Karpas-422 (cell line): Measurements from ENCODE around the gene MPP3. TPM values are rescaled to one million over a fixed set of nuclear protein-coding genes. Genes with fewer than 3 reads are reported as not detected.

Experiments used
- DNase-seq: peaks from one replicate; pipeline ENCODE4 v3.0.0-alpha.2; 2015
- H2AFZ ChIP-seq: fragments of 200-600 bp; sonication (generic); 2 replicates; pipeline ENCODE4 v1.6.1; 2014; ENCODE audit warnings: antibody characterized with exemption, low read length, mixed read lengths
- H3K27ac ChIP-seq: fragments of 200-600 bp; sonication (generic); 2 replicates; pipeline ENCODE4 v1.5.1; 2014; ENCODE audit warnings: mild to moderate bottlenecking, low read length, moderate library complexity
- H3K27me3 ChIP-seq: fragments of 200-600 bp; sonication (generic); 2 replicates; pipeline ENCODE4 v1.6.1; 2014; ENCODE audit warnings: low read length, mixed read lengths
- H3K36me3 ChIP-seq: fragments of 200-600 bp; sonication (generic); 2 replicates; pipeline ENCODE4 v1.6.1; 2014; ENCODE audit warnings: low read length, mixed read lengths; ENCODE audit not compliant: insufficient read depth
- H3K4me1 ChIP-seq: fragments of 200-600 bp; sonication (generic); 2 replicates; pipeline ENCODE4 v1.6.1; 2014; ENCODE audit warnings: mild to moderate bottlenecking, low read length, mixed read lengths
- H3K4me2 ChIP-seq: fragments of 200-600 bp; sonication (generic); 2 replicates; pipeline ENCODE4 v1.6.1; 2014; ENCODE audit warnings: low read length, low read depth, mild to moderate bottlenecking; ENCODE audit not compliant: poor library complexity, severe bottlenecking
- H3K4me3 ChIP-seq: fragments of 200-600 bp; sonication (generic); 2 replicates; pipeline ENCODE4 v1.5.1; 2014; ENCODE audit warnings: mild to moderate bottlenecking, antibody characterized with exemption, low read length, mixed read lengths
- H3K79me2 ChIP-seq: fragments of 200-600 bp; sonication (generic); 2 replicates; pipeline ENCODE4 v1.6.1; 2014; ENCODE audit warnings: mild to moderate bottlenecking, low read length, mixed read lengths
- H3K9ac ChIP-seq: fragments of 200-600 bp; sonication (generic); 2 replicates; pipeline ENCODE4 v1.6.0; 2014; ENCODE audit warnings: low read length
- H3K9me2 ChIP-seq: fragments of 200-600 bp; sonication (generic), shearing (Covaris generic); replicated peaks from 2 replicates; pipeline ENCODE4 v1.6.0; 2014; ENCODE audit warnings: mild to moderate bottlenecking, low read length, moderate library complexity; ENCODE audit not compliant: insufficient read depth
- H3K9me3 ChIP-seq: fragments of 300-700, 200-600 bp; sonication (generic); 2 replicates; pipeline ENCODE4 v1.6.1; 2014; ENCODE audit warnings: low read length, mixed read lengths
- H4K20me1 ChIP-seq: fragments of 200-600 bp; sonication (generic); 2 replicates; pipeline ENCODE4 v1.6.1; 2014; ENCODE audit warnings: mild to moderate bottlenecking, antibody characterized with exemption, low read length, low read depth; ENCODE audit not compliant: insufficient read depth
- total RNA-seq: library from RNA; depleted of rRNA; stranded (reverse); fragments of >200 nt; shearing (Covaris generic); gene quantifications from 2 replicates; pipeline ENCODE4 v1.2.3, GENCODE V29; 2014; ENCODE audit warnings: low replicate concordance

The MPP3 gene
- total RNA-seq, 1 experiment from 2014 or later: not detected

- Histone ChIP-seq H3K4me2 (no peak overlapping the region), H3K79me2 (no peaks in the 10 kb centered on the region), H3K36me3 (no peaks in the 10 kb centered on the region), H3K4me1 (no peaks in the 10 kb centered on the region), H3K9me3 (no peaks in the 10 kb centered on the region), H4K20me1 (no peaks in the 10 kb centered on the region), H3K4me3 (no peak overlapping the region), H3K9ac (no peak overlapping the region), H3K27me3 (no peaks in the 10 kb centered on the region), H3K27ac (no peak overlapping the region), H3K9me2 (no peaks in the 10 kb centered on the region), H2AFZ (no peak overlapping the region)
- no peak for DNase-seq
Observed at GRCh38 chr17:43856141-43856540, 23.2 kb upstream of the MPP3 start.

- Histone ChIP-seq H3K9me3 (no peaks in the 10 kb centered on the region), H3K4me1 (no peaks in the 10 kb centered on the region), H3K79me2 (no peaks in the 10 kb centered on the region), H4K20me1 (no peaks in the 10 kb centered on the region), H3K4me3 (no peak overlapping the region), H3K9ac (no peak overlapping the region), H2AFZ (no peak overlapping the region), H3K4me2 (no peak overlapping the region), H3K27me3 (no peaks in the 10 kb centered on the region), H3K36me3 (no peaks in the 10 kb centered on the region), H3K27ac (no peak overlapping the region), H3K9me2 (no peaks in the 10 kb centered on the region)
- no peak for DNase-seq
Observed at GRCh38 chr17:43855061-43855460, 22.1 kb upstream of the MPP3 start.

- no peak overlapping the region for H3K9ac ChIP-seq
- no peak overlapping the region for H2AFZ ChIP-seq
- H3K27me3 ChIP-seq: no peaks in the 10 kb centered on the region
- H3K9me2 ChIP-seq: no peaks in the 10 kb centered on the region
- no peaks in the 10 kb centered on the region for H3K4me1 ChIP-seq
- no peaks in the 10 kb centered on the region for H3K79me2 ChIP-seq
- no peak overlapping the region for H3K27ac ChIP-seq
- H3K4me3 ChIP-seq: no peak overlapping the region
- H3K9me3 ChIP-seq: no peaks in the 10 kb centered on the region
- H4K20me1 ChIP-seq: no peaks in the 10 kb centered on the region
- H3K4me2 ChIP-seq: no peak overlapping the region
- no peaks in the 10 kb centered on the region for H3K36me3 ChIP-seq
- no peak for DNase-seq
Observed at GRCh38 chr17:43854498-43854897, 21.6 kb upstream of the MPP3 start.

GRCh38 chr17:43853546-43853945 is 20.6 kb upstream of the MPP3 start:
- no peaks in the 10 kb centered on the region for H3K9me2 ChIP-seq
- no peaks in the 10 kb centered on the region for H3K36me3 ChIP-seq
- no peaks in the 10 kb centered on the region for H3K79me2 ChIP-seq
- no peaks in the 10 kb centered on the region for H3K27me3 ChIP-seq
- no peaks in the 10 kb centered on the region for H3K4me1 ChIP-seq
- H3K9me3 ChIP-seq: no peaks in the 10 kb centered on the region
- no peaks in the 10 kb centered on the region for H4K20me1 ChIP-seq
- no peak overlapping the region for H2AFZ ChIP-seq
- no peak overlapping the region for H3K4me3 ChIP-seq
- no peak overlapping the region for H3K27ac ChIP-seq
- no peak overlapping the region for H3K4me2 ChIP-seq
- DNase-seq: no peak
- H3K9ac ChIP-seq: no peak overlapping the region

- Histone ChIP-seq H3K4me1 (no peaks in the 10 kb centered on the region), H3K79me2 (no peaks in the 10 kb centered on the region), H3K27me3 (no peaks in the 10 kb centered on the region), H4K20me1 (no peaks in the 10 kb centered on the region), H3K4me2 (no peak overlapping the region), H3K36me3 (no peaks in the 10 kb centered on the region), H2AFZ (no peak overlapping the region), H3K4me3 (no peak overlapping the region), H3K9me3 (no peaks in the 10 kb centered on the region), H3K9me2 (no peaks in the 10 kb centered on the region), H3K9ac (no peak overlapping the region), H3K27ac (no peak overlapping the region)
- DNase-seq: no peak
Observed at GRCh38 chr17:43852571-43852970, 19.6 kb upstream of the MPP3 start.

- Histone ChIP-seq H3K27me3 (no peaks in the 10 kb centered on the region), H3K4me2 (no peak overlapping the region), H3K4me1 (no peaks in the 10 kb centered on the region), H3K9ac (no peak overlapping the region), H4K20me1 (no peaks in the 10 kb centered on the region), H3K36me3 (no peaks in the 10 kb centered on the region), H3K9me2 (no peaks in the 10 kb centered on the region), H3K79me2 (no peaks in the 10 kb centered on the region), H3K27ac (no peak overlapping the region), H3K9me3 (no peaks in the 10 kb centered on the region), H3K4me3 (no peak overlapping the region), H2AFZ (no peak overlapping the region)
- no peak for DNase-seq
Observed at GRCh38 chr17:43849116-43849515, 16.2 kb upstream of the MPP3 start.

GRCh38 chr17:43848601-43849000 is 15.7 kb upstream of the MPP3 start:
- H3K79me2 ChIP-seq: no peaks in the 10 kb centered on the region
- H4K20me1 ChIP-seq: no peaks in the 10 kb centered on the region
- no peaks in the 10 kb centered on the region for H3K36me3 ChIP-seq
- no peak overlapping the region for H2AFZ ChIP-seq
- no peak for DNase-seq
- H3K4me3 ChIP-seq: no peak overlapping the region
- H3K27ac ChIP-seq: no peak overlapping the region
- H3K9me2 ChIP-seq: no peaks in the 10 kb centered on the region
- no peaks in the 10 kb centered on the region for H3K27me3 ChIP-seq
- H3K9ac ChIP-seq: no peak overlapping the region
- H3K9me3 ChIP-seq: no peaks in the 10 kb centered on the region
- H3K4me1 ChIP-seq: no peaks in the 10 kb centered on the region
- no peak overlapping the region for H3K4me2 ChIP-seq

- no peaks in the 10 kb centered on the region for H3K9me2 ChIP-seq
- H4K20me1 ChIP-seq: no peaks in the 10 kb centered on the region
- no peak within 1 kb of the TSS for H3K9ac ChIP-seq
- DNase-seq: no peak
- no peaks in the 10 kb centered on the region for H3K9me3 ChIP-seq
- H3K79me2 ChIP-seq: no peaks in the 10 kb centered on the region
- H3K4me2 ChIP-seq: no peak within 1 kb of the TSS
- H3K27me3 ChIP-seq: no peaks in the 10 kb centered on the region
- no peak within 1 kb of the TSS for H3K27ac ChIP-seq
- no peak within 1 kb of the TSS for H2AFZ ChIP-seq
- no peaks in the 10 kb centered on the region for H3K4me1 ChIP-seq
- H3K36me3 ChIP-seq: no peaks in the 10 kb centered on the region
- H3K4me3 ChIP-seq: no peak within 1 kb of the TSS
Observed at GRCh38 chr17:43846963-43847371, 14.0 kb upstream of the MPP3 start, which contains the start of gene CD300LG. Gene CD300LG, plus strand, starts transcription at chr17:43847176. Its CDS starts 41 bp downstream, at chr17:43847217.

GRCh38 chr17:43846221-43846712 is 13.3 kb upstream of the MPP3 start:
- Histone ChIP-seq H3K4me3 (no peak overlapping the region), H3K4me2 (no peak overlapping the region), H3K9ac (no peak overlapping the region), H4K20me1 (no peaks in the 10 kb centered on the region), H3K27ac (no peak overlapping the region), H3K27me3 (no peaks in the 10 kb centered on the region), H3K9me2 (no peaks in the 10 kb centered on the region), H3K79me2 (no peaks in the 10 kb centered on the region), H3K4me1 (no peaks in the 10 kb centered on the region), H3K36me3 (no peaks in the 10 kb centered on the region), H3K9me3 (no peaks in the 10 kb centered on the region), H2AFZ (no peak overlapping the region)
- DNase-seq: peak; percentile 86
